NCI-H345 (cell line): ENCODE data around the gene FGF6.

Experiments
- DNase-seq: peaks from one replicate; lab custom pipeline; 2025; lab: John Stamatoyannopoulos, UW

Gene FGF6

GRCh38 chr12:4447151-4447550 is 1.5 kb upstream of the FGF6 start:
- DNase-seq, result no peak

- no peak for DNase-seq
Observed at GRCh38 chr12:4446335-4446734, 720 bp upstream of the FGF6 start.

GRCh38 chr12:4444031-4444430 is 1.6 kb downstream of the FGF6 start:
- no peak for DNase-seq

- DNase-seq, result no peak
Observed at GRCh38 chr12:4443616-4444015, 2.0 kb downstream of the FGF6 start.

- peak; percentile 83 for DNase-seq
Observed at GRCh38 chr12:4441355-4442335, 4.0 kb downstream of the FGF6 start.

- peak; percentile 34 for DNase-seq
Observed at GRCh38 chr12:4440187-4440941, 5.3 kb downstream of the FGF6 start.

- DNase-seq, result no peak
Observed at GRCh38 chr12:4439736-4440135, 5.9 kb downstream of the FGF6 start.

GRCh38 chr12:4438834-4439596 is 6.6 kb downstream of the FGF6 start:
- DNase-seq, result no peak

- no peak for DNase-seq
Observed at GRCh38 chr12:4435537-4435936, 10.1 kb downstream of the FGF6 start.

- no peak for DNase-seq
Observed at GRCh38 chr12:4434706-4435425, 10.7 kb downstream of the FGF6 start.

- DNase-seq, result no peak
Observed at GRCh38 chr12:4434301-4434700, 11.3 kb downstream of the FGF6 start.

GRCh38 chr12:4433745-4434058 is 11.9 kb downstream of the FGF6 start:
- no peak for DNase-seq

- DNase-seq, result no peak
Observed at GRCh38 chr12:4432878-4433744, 12.5 kb downstream of the FGF6 start.

- no peak for DNase-seq
Observed at GRCh38 chr12:4431866-4432265, 13.7 kb downstream of the FGF6 start.

- no peak for DNase-seq
Observed at GRCh38 chr12:4431436-4431835, 14.2 kb downstream of the FGF6 start.

- no peak for DNase-seq
Observed at GRCh38 chr12:4424422-4424821, 21.2 kb downstream of the FGF6 start.

- no peak for DNase-seq
Observed at GRCh38 chr12:4423528-4424195, 22.0 kb downstream of the FGF6 start.

GRCh38 chr12:4422985-4423384 is 22.6 kb downstream of the FGF6 start:
- DNase-seq, result no peak

GRCh38 chr12:4421590-4422031 is 24.0 kb downstream of the FGF6 start:
- DNase-seq, result peak; percentile 60

- no peak for DNase-seq
Observed at GRCh38 chr12:4420138-4420670, 25.4 kb downstream of the FGF6 start.
